Ramos (cell line): ENCODE results near the gene BCR.

Experiments used
- in situ Hi-C: fragments of 300-500 bp; cut with MboI; formaldehyde crosslinking; loops from one replicate; pipeline ENCODE4 v1.14.3; 2022; ENCODE audit warnings: low sequenced_read_pairs; ENCODE audit not compliant: unreplicated experiment

Gene BCR

DNA sequence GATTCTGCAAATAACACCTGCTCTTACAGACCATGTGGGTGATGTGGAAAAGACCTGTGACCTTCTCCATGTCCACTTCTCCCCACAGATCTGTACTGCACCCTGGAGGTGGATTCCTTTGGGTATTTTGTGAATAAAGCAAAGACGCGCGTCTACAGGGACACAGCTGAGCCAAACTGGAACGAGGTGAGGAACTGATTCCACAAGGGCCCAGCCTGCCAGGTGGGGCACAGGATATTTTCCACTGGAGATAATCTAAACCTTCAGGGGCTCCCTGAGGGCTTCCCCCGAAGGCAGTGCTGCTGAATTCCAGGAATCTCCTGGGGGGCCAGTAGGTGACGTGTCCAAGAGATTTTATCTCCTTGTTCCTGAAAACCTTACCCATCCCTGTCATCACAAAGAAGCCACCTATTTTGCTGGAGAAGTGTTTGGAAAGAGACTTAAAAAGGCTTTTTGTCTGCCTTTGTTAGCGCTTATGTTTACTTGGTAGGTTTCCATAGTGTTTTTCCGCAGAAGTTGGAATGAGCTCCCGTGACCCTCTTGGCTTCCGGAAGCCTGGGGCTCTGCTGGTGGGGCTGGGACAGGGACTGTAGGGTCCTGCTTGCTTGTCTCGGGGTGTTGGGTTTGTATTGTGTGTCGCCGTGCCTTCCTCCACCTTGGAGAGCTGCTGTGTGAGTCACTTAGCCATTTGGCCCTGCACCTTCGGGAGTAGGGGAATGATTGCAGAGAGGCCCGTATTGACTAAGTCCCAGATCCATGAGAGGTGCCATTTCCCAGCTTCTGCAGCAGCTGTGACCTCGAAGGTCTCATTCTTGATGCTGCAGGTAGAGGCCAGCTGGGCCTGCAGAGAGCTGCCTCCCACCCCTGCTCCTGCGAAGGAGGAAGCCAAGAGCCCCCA, 112.4 kb downstream of the BCR start:
- in situ Hi-C loops, result no loop called here

DNA sequence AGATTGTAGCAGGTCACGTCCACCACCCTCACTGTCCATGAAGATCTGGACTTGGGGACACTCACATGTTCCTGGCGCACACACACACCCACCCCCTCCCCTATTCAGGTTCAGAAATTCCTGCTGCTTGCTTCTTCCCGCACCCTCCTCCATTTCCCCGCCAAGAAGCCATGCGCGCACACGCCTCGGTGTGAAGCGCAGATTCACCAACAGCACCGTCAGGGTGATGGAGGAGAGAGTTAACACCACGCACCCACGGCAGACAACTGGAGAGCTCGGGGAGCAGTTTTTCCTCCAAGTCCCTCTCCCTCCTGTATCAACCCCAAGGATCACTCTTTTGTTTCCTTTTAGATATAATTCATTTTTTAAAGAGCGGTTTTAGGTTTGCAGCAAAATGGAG, 113.4 kb downstream of the BCR start:
- in situ Hi-C loops, result no loop called here

DNA sequence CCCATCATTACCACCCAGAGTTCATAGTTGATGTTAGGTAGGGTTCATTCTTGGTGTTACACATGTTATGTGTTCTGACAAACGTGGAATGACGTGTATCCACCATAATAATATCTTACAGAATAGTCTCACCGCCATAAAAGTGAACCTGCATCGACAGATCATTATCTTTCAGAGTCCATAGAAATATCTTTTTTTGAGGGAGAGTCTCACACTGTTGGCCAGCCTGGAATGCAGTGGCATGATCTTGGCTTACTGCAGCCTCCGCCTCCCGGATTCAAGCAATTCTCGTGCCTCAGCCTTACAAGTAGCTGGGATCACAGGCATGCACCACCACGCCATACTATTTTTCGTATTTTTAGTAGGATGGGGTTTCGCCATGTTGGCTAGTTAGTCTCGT, 113.9 kb downstream of the BCR start:
- in situ Hi-C loops, result no loop called here

DNA sequence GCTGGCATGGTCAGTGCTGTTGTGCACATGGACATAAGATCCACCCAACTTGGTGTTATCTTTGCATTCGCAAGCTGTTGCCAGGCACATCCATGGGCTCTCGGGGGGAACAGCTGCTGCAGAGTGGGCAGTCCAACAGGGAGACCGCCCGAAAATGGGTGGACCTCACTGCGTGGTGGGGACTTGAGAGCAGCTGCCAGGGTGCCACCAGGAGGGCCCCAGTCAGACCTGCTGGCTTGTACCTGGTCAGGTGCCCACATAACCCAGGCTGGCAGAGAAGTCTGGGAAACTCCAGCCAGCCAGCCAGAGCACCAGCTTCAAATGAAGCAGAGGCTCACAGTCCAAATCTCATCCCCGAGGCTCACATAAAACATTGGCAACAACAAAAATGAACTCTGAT, 120.2 kb downstream of the BCR start:
- in situ Hi-C loops, result loop anchor here (25.0 kb wide), 1 partner anchor 237 kb away; no protein-coding TSS in a partner anchor

DNA sequence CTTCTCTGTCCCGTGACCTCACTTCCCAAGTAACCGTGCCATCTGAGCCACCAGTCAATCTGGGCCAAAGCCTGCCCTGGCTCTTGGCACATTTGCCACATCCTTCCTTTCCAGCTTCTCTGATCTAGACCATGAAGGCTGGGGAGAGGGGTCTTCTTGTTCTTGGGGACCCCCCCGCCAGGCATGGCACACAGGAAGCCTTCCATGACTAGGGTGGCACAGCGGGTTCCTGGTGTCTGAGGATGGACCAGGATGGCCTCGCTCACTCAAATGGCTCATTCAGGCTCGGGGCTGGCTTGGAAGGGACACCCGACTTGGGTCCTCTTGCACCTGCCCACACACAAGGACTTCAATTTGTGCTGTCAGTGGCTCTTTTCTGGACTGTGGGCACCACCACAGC, 121.3 kb downstream of the BCR start:
- in situ Hi-C loops, result loop anchor here (25.0 kb wide), 1 partner anchor 236 kb away; no protein-coding TSS in a partner anchor

DNA sequence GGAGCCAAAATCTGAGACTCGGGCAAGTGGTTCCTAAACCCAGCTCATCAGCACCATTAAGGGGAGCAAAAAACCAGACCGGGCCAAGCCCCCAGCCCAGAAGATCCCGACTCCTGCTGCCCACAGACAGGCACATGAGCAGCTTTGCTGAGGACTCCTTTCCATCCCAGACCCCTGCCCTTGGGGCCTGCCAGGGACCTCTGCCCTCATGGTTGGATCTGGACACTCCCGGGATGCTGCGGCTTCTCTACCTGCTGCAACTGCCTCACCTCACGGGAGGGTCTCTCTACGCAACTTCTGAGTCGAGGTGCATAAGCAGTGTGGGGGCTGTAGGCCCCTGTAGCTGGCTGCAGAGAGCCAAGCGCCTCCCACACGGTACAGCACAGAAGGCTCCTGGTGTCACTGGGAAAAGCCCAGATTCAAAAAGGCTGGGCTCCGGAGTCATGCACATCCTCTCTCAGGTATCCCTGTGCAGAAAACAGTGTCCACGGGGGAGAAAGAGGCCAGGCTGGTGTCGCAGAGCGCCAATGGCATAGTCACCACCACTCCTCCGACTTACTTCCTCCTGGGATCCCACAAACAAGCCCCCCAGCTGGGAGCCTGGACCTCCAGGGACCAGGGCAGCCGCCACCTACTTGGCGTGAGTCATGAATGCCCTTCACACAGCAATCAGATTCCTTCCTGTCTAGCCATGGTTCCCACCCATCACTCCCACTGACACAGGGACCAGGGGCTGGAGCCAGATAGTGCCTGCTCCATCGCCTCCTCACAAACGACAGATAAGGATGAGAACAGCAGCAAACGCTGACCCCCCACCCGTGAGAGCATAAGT, 122.1 kb downstream of the BCR start:
- in situ Hi-C loops, result loop anchor here (25.0 kb wide), 1 partner anchor 235 kb away; no protein-coding TSS in a partner anchor

DNA sequence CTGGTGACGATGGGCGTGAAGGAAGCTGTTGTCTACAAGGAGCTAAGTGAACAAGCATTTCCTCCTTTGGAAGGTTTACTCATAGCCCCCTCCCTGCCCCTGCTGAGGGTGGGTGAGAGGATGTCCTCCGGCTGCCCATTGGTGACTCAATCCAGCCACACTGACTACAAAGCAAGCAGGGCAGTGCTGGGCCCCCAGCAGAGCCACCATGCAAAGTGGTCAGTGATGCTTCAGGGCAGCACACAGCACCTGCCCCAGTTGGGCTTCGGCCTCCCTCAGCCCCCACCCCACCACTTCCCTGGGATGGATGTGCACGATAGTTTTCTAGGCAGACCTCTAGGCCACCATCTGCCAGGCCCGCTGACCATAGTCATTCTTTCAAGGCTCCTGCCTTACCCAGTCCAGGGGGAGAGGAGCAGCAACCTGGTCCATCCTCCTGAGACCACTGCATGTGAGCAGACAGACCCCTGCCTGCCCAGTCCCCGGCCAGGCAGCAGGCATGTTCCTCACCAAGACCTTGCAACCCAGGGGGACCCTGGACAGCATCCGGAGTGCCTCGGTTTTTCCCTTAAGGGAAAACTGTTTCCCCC, 125.1 kb downstream of the BCR start:
- in situ Hi-C loops, result loop anchor here (25.0 kb wide), 1 partner anchor 232 kb away; no protein-coding TSS in a partner anchor

DNA sequence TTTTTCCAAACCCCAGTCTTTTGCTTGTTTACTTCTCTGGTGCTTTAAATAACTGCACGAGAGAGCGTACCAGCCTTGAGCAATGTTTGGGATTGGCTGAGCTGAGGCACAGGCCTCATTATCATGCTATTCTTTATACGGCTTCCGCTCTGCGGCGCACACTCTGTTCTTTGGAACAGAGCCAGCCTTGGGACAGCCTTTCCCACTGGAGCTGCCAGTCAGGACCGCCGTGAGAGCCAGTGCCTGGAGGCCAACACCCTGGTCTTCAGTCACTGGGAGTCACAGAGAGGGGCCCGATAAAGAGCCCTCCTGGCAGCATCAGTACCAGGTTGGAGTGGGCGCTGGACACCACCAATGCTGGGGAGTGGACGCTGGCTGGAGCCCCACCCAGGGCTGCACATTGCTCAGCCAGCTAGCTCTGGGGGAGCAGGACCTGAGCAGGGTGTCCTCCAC, 125.6 kb downstream of the BCR start:
- in situ Hi-C loops, result loop anchor here (25.0 kb wide), 1 partner anchor 231 kb away; no protein-coding TSS in a partner anchor

DNA sequence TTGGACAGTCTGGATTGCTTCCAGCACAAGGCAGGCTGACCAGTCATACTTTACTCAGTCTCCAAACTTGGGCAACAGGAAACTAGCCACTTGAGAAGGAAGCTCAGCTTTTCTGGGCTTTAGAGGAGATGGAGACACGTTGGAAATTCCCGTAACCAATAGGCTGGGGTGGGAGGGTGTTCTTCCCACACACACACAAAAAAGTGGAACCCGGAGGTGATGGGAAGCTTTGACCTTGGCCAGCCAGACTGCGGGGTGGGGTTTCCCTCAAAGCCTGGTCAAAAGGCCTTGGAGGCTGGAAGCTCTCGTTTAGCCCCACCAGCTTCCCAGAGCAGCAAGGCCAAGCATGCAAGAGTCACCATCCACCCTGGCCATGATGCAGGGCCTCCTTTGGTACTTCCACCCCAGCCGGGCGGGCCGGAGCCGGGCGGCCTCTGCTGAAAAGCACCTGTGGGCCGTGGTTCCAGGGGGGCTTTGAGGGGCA, 126.2 kb downstream of the BCR start:
- in situ Hi-C loops, result loop anchor here (25.0 kb wide), 1 partner anchor 231 kb away; no protein-coding TSS in a partner anchor

DNA sequence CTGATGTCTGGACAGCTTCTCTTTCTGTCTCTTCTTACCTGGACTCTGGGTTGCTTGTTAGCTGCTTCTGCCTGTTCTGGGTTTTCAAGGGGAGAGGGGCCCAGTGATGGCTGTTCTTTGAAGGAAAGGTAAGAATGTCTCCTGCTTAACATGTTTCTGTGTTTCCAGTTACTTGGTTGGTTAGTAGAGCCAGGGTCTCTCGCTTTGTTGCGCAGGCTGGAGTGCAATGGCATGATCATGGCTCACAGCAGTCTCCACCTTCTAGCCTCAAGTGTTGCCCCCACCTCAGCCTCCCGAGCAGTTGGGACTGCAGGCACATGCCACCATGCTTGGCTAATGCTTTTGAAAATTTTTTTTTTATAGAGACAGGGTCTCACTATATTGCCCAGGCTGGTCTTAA, 126.6 kb downstream of the BCR start:
- in situ Hi-C loops, result loop anchor here (25.0 kb wide), 1 partner anchor 230 kb away; no protein-coding TSS in a partner anchor

DNA sequence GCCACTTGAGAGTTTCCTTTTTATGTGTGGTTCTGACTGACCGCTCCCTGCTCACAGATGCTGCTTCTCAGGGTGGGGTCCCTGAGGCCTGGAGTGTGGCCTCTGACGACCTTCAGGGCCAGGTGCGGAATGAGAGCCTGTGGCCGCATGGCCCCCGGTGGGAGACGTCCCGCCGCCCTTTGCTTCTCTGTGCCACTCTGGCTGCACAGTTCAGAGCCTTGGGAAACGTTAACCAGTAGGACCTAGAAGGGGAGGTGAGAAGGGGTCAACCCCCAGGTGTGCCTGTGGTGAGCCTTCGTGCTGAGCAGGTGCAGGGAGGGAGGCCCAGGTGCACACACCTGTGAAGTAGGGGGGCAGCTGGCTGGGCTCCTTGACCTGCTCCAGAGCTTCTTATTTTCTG, 127.2 kb downstream of the BCR start:
- in situ Hi-C loops, result loop anchor here (25.0 kb wide), 1 partner anchor 230 kb away; no protein-coding TSS in a partner anchor

DNA sequence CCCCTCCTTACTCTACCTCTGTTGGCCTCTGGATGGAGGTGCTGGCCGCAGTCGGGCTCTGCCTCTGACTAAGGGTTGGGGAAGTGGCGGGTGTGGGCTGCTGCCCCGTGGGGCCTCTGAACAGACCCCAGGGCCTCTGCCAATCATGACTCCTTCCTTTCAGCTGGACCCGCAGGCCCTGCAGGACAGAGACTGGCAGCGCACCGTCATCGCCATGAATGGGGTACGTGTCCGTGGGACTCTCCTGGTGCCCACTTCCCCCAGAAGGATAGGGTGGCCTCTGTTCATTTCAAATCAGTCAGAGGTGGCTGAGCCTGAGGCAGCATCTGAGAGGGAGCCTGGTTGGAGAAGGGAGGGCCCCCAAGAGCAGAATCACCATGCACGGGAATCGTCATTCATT, 129.0 kb downstream of the BCR start:
- in situ Hi-C loops, result loop anchor here (25.0 kb wide), 1 partner anchor 228 kb away; no protein-coding TSS in a partner anchor

DNA sequence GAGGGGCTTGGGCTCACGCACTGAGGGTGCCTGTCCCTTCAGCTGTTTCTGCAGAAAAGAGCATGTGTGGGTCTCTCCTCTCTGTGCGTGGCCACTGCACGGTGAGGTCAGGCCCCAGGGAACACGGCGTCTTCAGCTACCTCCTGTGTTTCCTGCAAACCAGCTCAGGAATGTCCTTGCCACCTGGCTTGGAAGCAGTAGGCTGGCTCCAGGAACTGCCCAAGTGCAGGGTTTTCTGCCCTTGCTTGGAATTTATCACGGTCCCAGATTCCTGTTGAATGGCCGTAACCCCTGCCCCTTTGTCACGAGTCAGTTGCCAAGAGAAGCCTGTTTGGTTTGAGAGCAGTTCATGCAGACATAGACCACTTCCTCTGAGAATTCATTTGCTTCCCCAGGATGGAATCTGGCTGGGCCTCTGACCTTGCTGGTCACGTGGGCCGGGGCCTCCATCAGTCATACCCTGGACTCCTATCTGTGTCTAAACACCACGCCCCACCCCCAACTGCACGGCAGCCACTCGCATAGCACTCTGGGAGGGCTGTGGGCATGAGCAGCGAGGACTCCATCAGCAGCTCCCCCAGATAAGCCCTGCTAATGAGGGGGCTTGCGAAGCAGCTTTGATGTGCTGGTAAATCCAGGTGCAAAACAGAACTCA, 130.3 kb downstream of the BCR start:
- in situ Hi-C loops, result loop anchor here (25.0 kb wide), 1 partner anchor 227 kb away; no protein-coding TSS in a partner anchor

DNA sequence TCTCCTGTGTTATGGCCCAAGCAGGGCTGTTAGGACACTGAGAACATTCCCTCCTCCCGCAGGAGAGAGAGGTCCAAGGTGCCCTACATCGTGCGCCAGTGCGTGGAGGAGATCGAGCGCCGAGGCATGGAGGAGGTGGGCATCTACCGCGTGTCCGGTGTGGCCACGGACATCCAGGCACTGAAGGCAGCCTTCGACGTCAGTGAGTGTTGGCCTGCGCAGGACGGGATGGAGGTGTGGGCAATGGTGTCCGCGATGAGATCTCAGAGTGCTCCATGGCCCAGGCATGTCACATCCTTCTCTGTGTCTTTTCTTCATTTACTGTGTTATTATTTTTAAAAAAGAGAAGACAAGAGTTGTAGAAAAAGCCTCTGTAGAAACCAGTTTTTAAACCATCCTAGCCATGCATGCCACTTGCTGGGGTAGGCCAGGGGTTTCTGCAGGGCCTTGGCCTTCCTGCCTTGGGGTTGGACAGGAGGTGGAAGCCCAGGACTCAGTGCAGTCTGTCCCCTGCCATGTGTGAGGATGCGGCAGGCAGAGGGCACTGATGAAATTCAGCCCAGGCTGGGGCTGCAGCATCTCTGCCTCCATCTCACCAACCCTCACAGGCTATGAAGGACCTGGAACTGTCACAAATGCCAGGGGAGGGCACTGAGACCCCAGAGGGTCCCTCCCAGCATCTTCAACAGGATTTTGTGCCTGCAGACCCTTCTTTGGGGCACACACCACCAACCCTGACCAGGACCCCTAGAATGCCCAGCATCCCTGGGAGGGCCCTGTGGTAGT, 131.5 kb downstream of the BCR start:
- in situ Hi-C loops, result loop anchor here (25.0 kb wide), 1 partner anchor 225 kb away; no protein-coding TSS in a partner anchor

DNA sequence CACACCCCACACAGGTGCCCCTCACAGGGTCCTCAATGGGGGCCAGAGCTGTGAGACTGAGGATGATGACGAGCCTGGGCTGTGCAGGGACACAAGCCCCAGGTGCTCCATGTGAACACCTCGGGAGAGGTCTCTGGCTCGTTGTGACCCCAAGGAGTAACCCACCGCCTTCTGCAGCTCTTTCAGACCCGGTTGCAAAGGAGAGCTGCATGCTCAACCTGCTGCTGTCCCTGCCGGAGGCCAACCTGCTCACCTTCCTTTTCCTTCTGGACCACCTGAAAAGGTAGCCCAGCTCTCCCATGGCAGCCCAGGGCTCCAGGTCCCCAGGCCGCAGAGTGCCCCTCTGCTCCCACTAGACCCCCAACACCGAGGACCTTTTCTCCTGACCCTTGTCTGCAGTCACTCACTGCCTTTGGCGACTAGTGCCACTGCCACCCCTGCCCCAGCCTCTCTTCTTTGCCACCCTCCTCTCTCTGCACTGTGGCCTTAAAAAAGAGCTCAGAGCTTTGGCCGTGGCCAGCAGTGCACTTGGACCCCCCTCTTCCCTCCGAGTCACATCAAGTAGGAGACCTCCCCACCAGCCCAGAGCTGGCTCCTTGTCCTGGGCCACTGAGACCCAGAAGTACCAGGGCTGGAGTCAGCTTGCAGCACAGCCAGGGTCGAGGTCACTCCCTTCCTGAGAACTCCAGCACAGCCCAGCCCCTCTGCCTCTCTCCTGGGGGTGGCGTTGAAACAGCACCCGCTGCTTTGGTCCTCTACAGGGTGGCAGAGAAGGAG, 133.7 kb downstream of the BCR start:
- in situ Hi-C loops, result loop anchor here (25.0 kb wide), 1 partner anchor 223 kb away; no protein-coding TSS in a partner anchor

DNA sequence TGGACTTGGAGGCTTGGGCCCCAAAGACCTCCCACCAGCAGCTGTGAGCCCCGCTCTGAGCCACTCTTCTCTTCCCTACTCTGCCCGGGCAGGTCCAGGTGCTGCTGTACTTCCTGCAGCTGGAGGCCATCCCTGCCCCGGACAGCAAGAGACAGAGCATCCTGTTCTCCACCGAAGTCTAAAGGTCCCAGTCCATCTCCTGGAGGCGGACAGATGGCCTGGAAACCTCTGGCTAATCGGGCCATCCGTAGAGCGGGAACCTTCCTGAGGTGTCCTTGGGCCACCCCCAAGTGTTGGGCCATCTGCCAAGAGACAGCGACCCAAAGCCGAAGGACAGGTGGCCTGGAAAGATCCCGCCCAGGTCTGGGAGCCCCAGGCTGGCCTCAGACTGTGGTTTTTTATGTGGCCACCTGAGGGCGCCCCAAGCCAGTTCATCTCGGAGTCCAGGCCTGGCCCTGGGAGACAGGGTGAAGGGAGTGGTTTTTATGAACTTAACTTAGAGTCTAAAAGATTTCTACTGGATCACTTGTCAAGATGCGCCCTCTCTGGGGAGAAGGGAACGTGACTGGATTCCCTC, 135.1 kb downstream of the BCR start:
- in situ Hi-C loops, result loop anchor here (25.0 kb wide), 1 partner anchor 222 kb away; no protein-coding TSS in a partner anchor

DNA sequence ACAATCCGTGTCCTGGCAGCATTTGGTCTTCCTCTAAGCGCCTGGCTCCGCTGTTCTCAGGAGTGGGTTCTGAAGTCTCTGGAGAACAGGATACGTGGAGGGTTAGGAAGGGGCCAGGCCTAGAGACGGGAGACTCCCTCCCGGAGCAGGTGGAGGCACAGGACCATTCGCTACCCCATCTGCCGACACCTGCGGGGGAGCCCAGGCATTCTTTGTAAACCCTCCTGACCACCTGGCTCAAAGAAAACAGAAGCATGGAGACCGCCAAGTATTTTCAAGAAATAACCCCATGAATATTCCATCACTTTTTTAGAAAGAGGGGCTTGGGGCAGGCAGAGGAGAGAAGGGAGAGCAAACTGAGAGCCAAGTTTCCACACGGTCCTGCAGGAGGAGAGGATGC, 136.3 kb downstream of the BCR start:
- in situ Hi-C loops, result loop anchor here (25.0 kb wide), 1 partner anchor 221 kb away; no protein-coding TSS in a partner anchor
